Kidney epithelial cell (primary cell): ENCODE results near the gene RILPL2. TPM values are rescaled to one million over a fixed set of nuclear protein-coding genes. Genes with fewer than 3 reads are reported as not detected.
"Not testable (repeated sequence)": the region's sequence is repeated elsewhere in the genome, so short reads cannot be mapped to it uniquely, and the experiment has no call there.

Experiments used
- DNase-seq: peaks from one replicate; pipeline ENCODE4 v3.0.0-alpha.2; 2010; ENCODE audit warnings: low read depth
- H3K27me3 ChIP-seq: 2 replicates; pipeline ENCODE4 v1.6.0; 2011; ENCODE audit warnings: low read length; ENCODE audit not compliant: control insufficient read depth, insufficient read depth
- H3K36me3 ChIP-seq: 2 replicates; pipeline ENCODE4 v1.5.1; 2011; ENCODE audit warnings: low read length; ENCODE audit not compliant: control insufficient read depth, insufficient read depth
- H3K4me3 ChIP-seq: 2 replicates; pipeline ENCODE4 v1.5.1; 2011; ENCODE audit warnings: low read depth, mild to moderate bottlenecking, control low read depth, low read length
- CTCF ChIP-seq: IDR thresholded peaks from 2 replicates; pipeline ENCODE4 v1.5.1; 2011; ENCODE audit warnings: mild to moderate bottlenecking, moderate library complexity, low read length, control low read depth, inconsistent platforms; ENCODE audit not compliant: insufficient read depth, poor library complexity, severe bottlenecking
- total RNA-seq: library from RNA; depleted of rRNA; stranded (reverse); fragments of >200 nt; gene quantifications from 2 replicates; pipeline ENCODE4 v1.2.3, GENCODE V29; 2015

The RILPL2 gene
- total RNA-seq, 1 donor from 2014 or later: 4.2 TPM

GRCh38 chr12:123433615-123434014 is 2.9 kb downstream of the RILPL2 start:
- Histone ChIP-seq H3K4me3 (no peak overlapping the region), H3K27me3 (no peaks in the 10 kb centered on the region), H3K36me3 (no peaks in the 10 kb centered on the region)
- no peak for DNase-seq
- no peak for TF ChIP-seq CTCF

- DNase-seq, H3K4me3 ChIP-seq, H3K36me3 ChIP-seq, H3K27me3 ChIP-seq: not testable (repeated sequence)
Observed at GRCh38 chr12:123431951-123432817, 4.3 kb downstream of the RILPL2 start.

- not testable (repeated sequence) for H3K27me3 ChIP-seq, H3K4me3 ChIP-seq, H3K36me3 ChIP-seq, DNase-seq
Observed at GRCh38 chr12:123429101-123429500, 7.4 kb downstream of the RILPL2 start.

GRCh38 chr12:123428591-123428990 is 7.9 kb downstream of the RILPL2 start:
- DNase-seq: no peak
- no peak for TF ChIP-seq CTCF
- Histone ChIP-seq H3K27me3 (no peaks in the 10 kb centered on the region), H3K4me3 (no peak overlapping the region), H3K36me3 (no peaks in the 10 kb centered on the region)

GRCh38 chr12:123427036-123427769 is 9.3 kb downstream of the RILPL2 start:
- no peaks in the 10 kb centered on the region for H3K36me3 ChIP-seq
- DNase-seq: no peak
- H3K27me3 ChIP-seq: no peaks in the 10 kb centered on the region
- no peak for TF ChIP-seq CTCF
- H3K4me3 ChIP-seq: no peak overlapping the region

- H3K36me3 ChIP-seq: no peaks in the 10 kb centered on the region
- H3K4me3 ChIP-seq: no peak overlapping the region
- TF ChIP-seq CTCF: no peak
- DNase-seq: no peak
- H3K27me3 ChIP-seq: no peaks in the 10 kb centered on the region
Observed at GRCh38 chr12:123421314-123421713, 15.2 kb downstream of the RILPL2 start.
